Measurements from ENCODE around the gene GAL3ST2.
A peak's percentile ranks its signal among the peaks of the same experiment; 100 is the strongest.

The GAL3ST2 gene

DNA sequence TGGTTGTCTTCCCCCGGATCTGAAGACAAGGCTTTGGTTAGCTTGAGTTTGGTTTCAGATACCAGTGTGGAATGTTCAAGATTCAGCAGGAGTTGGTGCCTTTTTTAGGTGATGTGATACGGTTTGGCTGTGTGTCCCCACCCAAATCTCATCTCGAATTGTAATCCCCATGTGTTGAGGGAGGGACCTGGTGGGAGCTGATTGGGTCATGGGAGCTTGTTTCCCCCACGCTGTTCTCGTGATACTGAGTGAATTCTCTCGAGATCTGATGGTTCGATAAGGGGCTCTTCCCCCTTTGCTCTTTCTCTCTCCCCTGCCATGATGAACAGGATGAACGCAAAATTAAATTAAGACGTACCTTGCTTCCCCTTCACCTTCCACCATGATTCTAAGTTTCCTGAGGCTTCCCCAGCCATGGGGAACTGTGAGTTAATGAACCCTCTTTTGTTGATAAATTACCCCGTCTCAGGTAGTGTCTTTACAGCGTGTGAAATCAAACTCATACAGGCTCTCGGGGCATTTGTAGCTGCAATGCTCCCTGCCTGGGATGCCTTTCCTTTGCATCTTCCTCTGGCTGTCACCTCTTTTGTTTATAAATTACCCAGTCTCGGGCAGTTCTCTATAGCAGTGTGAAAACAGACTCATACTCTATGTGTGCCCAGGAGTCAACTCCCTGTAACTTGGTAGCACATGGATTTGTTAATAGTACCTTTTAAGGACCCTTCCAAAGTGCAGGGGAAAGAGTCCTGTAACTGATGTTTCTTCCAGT is 60.8 kb downstream of the GAL3ST2 start:
- Histone ChIP-seq H3K27me3 (replicated peaks; ENCODE audit: control insufficient read depth, insufficient read depth, low read length, poor library complexity, severe bottlenecking) (no peaks in the 10 kb centered on the region), H3K4me1 (ENCODE audit: control insufficient read depth, insufficient read depth, low read length, poor library complexity, severe bottlenecking) (no peaks in the 10 kb centered on the region), H3K4me3 (ENCODE audit: insufficient read depth, low read depth, low read length, poor library complexity, severe bottlenecking) (no peak overlapping the region), H3K9me3 (ENCODE audit: control insufficient read depth, low read length) (no peaks in the 10 kb centered on the region), H3K27ac (ENCODE audit: insufficient read depth, low read length, poor library complexity, severe bottlenecking) (no peak overlapping the region), H3K36me3 (ENCODE audit: control insufficient read depth, insufficient read depth, low read length) (no peaks in the 10 kb centered on the region)
- no peak for DNase-seq

DNA sequence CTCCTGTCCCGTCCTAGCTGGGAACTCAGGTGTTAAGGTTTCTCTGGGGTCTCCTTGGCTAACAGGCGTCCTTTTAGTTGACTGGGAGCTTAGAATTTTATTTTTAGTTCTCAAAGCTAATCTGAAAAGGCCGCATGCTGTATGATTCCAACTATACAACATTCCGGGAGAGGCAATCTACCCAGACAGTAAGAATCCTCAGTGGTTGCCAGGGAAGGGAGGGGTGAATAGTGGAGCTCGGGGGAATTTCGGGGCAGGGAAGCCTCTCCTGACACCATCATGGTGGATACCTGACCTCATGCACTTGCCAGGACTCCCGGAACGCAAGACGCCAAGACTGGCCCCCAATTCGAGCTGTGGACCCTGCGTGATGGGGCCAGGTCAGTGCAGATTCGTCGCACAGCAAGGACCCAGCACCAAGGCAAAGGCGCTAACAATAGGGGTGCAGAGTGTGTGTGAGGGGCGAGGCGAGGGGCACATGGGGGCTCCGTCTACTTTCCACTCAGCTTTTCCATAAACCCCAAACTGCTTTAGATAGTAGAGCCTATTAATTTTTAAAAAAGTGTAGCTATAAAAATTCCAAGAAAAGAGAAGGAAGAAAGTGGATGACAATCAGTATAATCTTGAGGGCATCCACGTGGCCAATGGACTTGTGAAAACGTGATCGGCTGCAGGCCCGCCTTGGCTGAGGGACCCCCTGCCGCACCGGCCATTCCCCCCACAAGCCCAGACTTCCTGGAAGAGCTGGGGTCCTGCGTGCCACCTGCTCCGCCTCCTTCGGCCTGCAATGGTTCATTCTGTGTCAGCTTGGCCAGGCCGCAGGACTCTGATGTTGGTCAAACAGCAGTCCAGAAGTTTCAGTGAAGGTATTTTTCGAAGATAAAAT is 64.8 kb downstream of the GAL3ST2 start:
- no peak for DNase-seq
- H3K27ac ChIP-seq (ENCODE audit: insufficient read depth, low read length, poor library complexity, severe bottlenecking) = no peak overlapping the region
- H3K9me3 ChIP-seq (ENCODE audit: control insufficient read depth, low read length) = no peaks in the 10 kb centered on the region
- no peaks in the 10 kb centered on the region for H3K27me3 ChIP-seq (replicated peaks; ENCODE audit: control insufficient read depth, insufficient read depth, low read length, poor library complexity, severe bottlenecking)
- no peaks in the 10 kb centered on the region for H3K36me3 ChIP-seq (ENCODE audit: control insufficient read depth, insufficient read depth, low read length)
- H3K4me1 ChIP-seq (ENCODE audit: control insufficient read depth, insufficient read depth, low read length, poor library complexity, severe bottlenecking) = peaks cover 20% of the 10 kb centered on the region
- H3K4me3 ChIP-seq (ENCODE audit: insufficient read depth, low read depth, low read length, poor library complexity, severe bottlenecking) = no peak overlapping the region

DNA sequence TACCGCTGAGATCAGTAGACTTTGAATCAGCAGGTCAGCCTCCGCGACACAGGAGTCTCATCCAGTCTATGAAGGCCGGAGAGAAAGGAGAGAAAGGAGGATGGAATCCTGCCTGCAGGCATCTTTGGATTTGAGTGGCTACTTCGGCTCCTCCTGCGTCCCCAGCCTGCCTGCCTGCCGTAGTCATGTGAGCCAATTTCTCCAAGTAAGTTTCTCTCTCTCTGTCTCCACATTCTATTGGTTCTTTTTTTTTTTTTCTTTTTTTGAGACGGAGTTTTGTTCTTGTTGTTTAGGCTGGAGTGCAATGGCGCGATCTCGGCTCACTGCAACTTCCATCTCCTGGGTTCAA is 65.4 kb downstream of the GAL3ST2 start:
- Histone ChIP-seq H3K9me3 (ENCODE audit: control insufficient read depth, low read length) (no peaks in the 10 kb centered on the region), H3K4me3 (ENCODE audit: insufficient read depth, low read depth, low read length, poor library complexity, severe bottlenecking) (no peak overlapping the region), H3K27ac (ENCODE audit: insufficient read depth, low read length, poor library complexity, severe bottlenecking) (no peak overlapping the region), H3K27me3 (replicated peaks; ENCODE audit: control insufficient read depth, insufficient read depth, low read length, poor library complexity, severe bottlenecking) (no peaks in the 10 kb centered on the region), H3K4me1 (ENCODE audit: control insufficient read depth, insufficient read depth, low read length, poor library complexity, severe bottlenecking) (peaks cover 20% of the 10 kb centered on the region), H3K36me3 (ENCODE audit: control insufficient read depth, insufficient read depth, low read length) (no peaks in the 10 kb centered on the region)
- DNase-seq = no peak

- Histone ChIP-seq H3K27me3 (replicated peaks; ENCODE audit: control insufficient read depth, insufficient read depth, low read length, poor library complexity, severe bottlenecking) (no peaks in the 10 kb centered on the region), H3K4me1 (ENCODE audit: control insufficient read depth, insufficient read depth, low read length, poor library complexity, severe bottlenecking) (peaks cover 20% of the 10 kb centered on the region), H3K36me3 (ENCODE audit: control insufficient read depth, insufficient read depth, low read length) (no peaks in the 10 kb centered on the region), H3K27ac (ENCODE audit: insufficient read depth, low read length, poor library complexity, severe bottlenecking) (peak overlapping the region; percentile 33), H3K4me3 (ENCODE audit: insufficient read depth, low read depth, low read length, poor library complexity, severe bottlenecking) (peak overlapping the region; percentile 22), H3K9me3 (ENCODE audit: control insufficient read depth, low read length) (no peaks in the 10 kb centered on the region)
- peak; percentile 37 to 53 (median 42) for DNase-seq
Measured at GRCh38 chr2:241842620-241843211, 66.1 kb downstream of the GAL3ST2 start.

GRCh38 chr2:241843321-241844065 is 66.9 kb downstream of the GAL3ST2 start:
- Histone ChIP-seq H3K4me1 (ENCODE audit: control insufficient read depth, insufficient read depth, low read length, poor library complexity, severe bottlenecking) (peaks cover 20% of the 10 kb centered on the region), H3K27ac (ENCODE audit: insufficient read depth, low read length, poor library complexity, severe bottlenecking) (no peak overlapping the region), H3K27me3 (replicated peaks; ENCODE audit: control insufficient read depth, insufficient read depth, low read length, poor library complexity, severe bottlenecking) (no peaks in the 10 kb centered on the region), H3K4me3 (ENCODE audit: insufficient read depth, low read depth, low read length, poor library complexity, severe bottlenecking) (peak overlapping the region; percentile 22), H3K9me3 (ENCODE audit: control insufficient read depth, low read length) (no peaks in the 10 kb centered on the region), H3K36me3 (ENCODE audit: control insufficient read depth, insufficient read depth, low read length) (no peaks in the 10 kb centered on the region)
- DNase-seq = no peak

DNA sequence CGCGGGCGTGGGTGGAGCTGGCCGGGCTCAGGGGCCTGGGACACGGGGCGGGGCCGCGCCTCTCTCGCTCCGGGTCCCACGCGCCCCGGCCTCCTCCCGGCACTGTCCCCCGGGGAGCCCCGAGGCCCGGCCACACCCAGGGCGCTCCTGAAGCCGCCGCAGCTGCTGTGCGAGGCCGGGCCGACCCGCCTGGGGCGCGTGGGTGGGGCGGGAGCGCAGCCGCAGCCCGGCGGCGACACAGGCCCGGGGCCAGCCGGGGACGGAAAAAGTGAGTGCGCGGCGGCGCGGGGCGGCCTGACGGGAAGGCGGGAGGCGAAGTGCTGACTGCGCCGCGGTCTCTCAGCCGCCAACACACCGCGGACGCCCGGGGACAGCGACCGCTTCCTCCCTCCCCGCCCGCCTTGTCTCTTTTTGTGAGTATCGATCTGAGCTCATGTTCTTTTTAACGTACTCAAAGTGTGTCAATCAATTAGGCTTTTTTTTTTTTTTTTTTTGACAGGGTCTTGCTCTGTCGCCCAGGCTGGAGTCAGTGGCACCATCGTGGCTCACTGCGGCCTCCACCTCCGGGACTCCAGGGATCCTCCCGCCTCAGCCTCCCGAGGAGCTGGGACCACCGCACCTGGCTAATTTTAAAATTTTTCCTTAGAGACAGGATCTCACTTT is 67.6 kb downstream of the GAL3ST2 start:
- H3K36me3 ChIP-seq (ENCODE audit: control insufficient read depth, insufficient read depth, low read length) = no peaks in the 10 kb centered on the region
- peak overlapping the region; percentile 29 for H3K4me3 ChIP-seq (ENCODE audit: insufficient read depth, low read depth, low read length, poor library complexity, severe bottlenecking)
- no peaks in the 10 kb centered on the region for H3K9me3 ChIP-seq (ENCODE audit: control insufficient read depth, low read length)
- no peaks in the 10 kb centered on the region for H3K27me3 ChIP-seq (replicated peaks; ENCODE audit: control insufficient read depth, insufficient read depth, low read length, poor library complexity, severe bottlenecking)
- H3K4me1 ChIP-seq (ENCODE audit: control insufficient read depth, insufficient read depth, low read length, poor library complexity, severe bottlenecking) = peaks cover 20% of the 10 kb centered on the region
- H3K27ac ChIP-seq (ENCODE audit: insufficient read depth, low read length, poor library complexity, severe bottlenecking) = no peak overlapping the region
- peak; percentile 64 to 78 (median 71) for DNase-seq

DNA sequence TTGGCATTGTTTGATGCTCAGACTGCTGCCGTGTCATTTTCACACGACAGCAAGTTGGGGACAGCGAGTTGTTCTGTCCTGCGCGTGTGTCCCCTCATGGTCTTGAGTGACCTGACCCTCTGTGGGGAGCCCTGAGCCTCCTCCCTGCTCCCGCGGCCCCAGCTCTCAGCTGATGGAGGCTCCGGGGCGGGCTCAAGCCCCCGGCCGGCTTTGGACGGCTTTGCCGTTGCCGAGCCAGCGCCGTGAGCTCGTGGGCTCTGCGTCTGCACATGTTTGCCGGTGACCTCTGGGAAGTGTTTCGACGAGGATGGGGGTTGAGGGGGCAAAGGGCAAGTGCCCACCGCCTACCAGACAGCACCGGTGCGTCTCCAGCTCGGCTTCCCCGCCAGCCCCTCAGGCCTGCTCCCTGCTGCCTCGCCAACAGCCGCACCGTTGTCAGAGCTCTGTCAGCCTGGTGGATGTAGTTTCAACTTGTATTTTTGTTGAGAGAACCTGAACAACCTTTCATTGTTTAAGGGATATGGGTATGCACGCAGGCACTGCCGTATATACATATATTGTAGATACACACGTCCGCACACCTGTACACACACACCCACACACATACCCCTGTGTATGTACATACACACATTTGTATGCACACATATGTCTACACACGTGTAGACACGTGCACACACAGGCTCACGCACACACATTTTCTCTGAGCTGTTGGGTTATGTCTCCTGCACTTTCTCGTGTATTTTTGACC is 68.4 kb downstream of the GAL3ST2 start:
- DNase-seq = no peak
- Histone ChIP-seq H3K27me3 (replicated peaks; ENCODE audit: control insufficient read depth, insufficient read depth, low read length, poor library complexity, severe bottlenecking) (no peaks in the 10 kb centered on the region), H3K4me1 (ENCODE audit: control insufficient read depth, insufficient read depth, low read length, poor library complexity, severe bottlenecking) (peaks cover 20% of the 10 kb centered on the region), H3K27ac (ENCODE audit: insufficient read depth, low read length, poor library complexity, severe bottlenecking) (no peak overlapping the region), H3K4me3 (ENCODE audit: insufficient read depth, low read depth, low read length, poor library complexity, severe bottlenecking) (peak overlapping the region; percentile 29), H3K36me3 (ENCODE audit: control insufficient read depth, insufficient read depth, low read length) (no peaks in the 10 kb centered on the region), H3K9me3 (ENCODE audit: control insufficient read depth, low read length) (no peaks in the 10 kb centered on the region)

GRCh38 chr2:241846406-241846805 is 69.8 kb downstream of the GAL3ST2 start:
- H3K27me3 ChIP-seq (replicated peaks; ENCODE audit: control insufficient read depth, insufficient read depth, low read length, poor library complexity, severe bottlenecking) = no peaks in the 10 kb centered on the region
- peaks cover 20% of the 10 kb centered on the region for H3K4me1 ChIP-seq (ENCODE audit: control insufficient read depth, insufficient read depth, low read length, poor library complexity, severe bottlenecking)
- H3K36me3 ChIP-seq (ENCODE audit: control insufficient read depth, insufficient read depth, low read length) = no peaks in the 10 kb centered on the region
- no peak for DNase-seq
- no peak overlapping the region for H3K27ac ChIP-seq (ENCODE audit: insufficient read depth, low read length, poor library complexity, severe bottlenecking)
- no peaks in the 10 kb centered on the region for H3K9me3 ChIP-seq (ENCODE audit: control insufficient read depth, low read length)
- H3K4me3 ChIP-seq (ENCODE audit: insufficient read depth, low read depth, low read length, poor library complexity, severe bottlenecking) = no peak overlapping the region

Measured in effector memory CD4-positive, alpha-beta T cell (primary cell).